HuH-7 (cell line): ENCODE measurements around the gene LARGE2.

ENCODE experiments used
- DNase-seq: peaks from one replicate; pipeline ENCODE4 v3.0.0; 2011; ENCODE audit warnings: low spot score

Gene LARGE2

GRCh38 chr11:45964911-45965389, 42.5 kb downstream of the LARGE2 start:
- DNase-seq, result peak; percentile 72

DNA sequence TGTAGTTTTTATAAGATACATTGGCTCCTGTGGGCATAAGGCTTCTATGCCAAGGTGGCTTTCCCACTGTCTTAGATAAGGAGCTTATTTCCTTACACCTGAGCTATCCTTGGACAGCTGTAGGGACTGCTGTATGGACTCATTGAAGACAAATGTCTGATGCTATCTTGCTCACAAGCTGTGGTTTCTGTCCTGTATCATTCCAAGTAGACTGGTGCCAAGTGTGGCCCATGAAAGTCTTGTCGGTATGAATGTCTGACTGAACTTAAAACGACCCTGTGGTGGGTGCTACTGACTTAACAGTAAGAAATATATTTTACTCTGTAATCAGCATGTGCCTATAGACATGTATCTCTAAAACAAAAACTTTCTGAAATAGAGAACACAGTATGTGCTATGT, 45.0 kb downstream of the LARGE2 start:
- DNase-seq, result no peak

DNA sequence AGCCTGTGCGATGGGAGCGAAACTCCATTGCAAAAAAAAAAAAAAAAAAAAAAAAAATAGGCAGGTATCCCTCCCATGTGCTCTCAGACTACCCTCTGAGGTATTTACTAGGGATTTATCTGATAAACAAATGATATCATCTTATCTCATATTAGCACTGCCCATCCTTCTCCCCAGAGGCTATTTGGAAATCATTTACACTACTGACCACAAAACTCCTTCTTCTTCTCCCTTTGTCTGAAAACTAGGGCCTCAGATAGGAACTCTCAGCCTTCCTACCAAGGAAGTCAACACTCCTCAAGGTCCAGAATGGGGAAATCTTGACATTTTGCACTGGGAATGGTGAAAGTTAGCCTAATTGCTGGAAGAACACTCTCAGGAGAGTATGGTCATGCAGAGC, 46.4 kb downstream of the LARGE2 start:
- no peak for DNase-seq

GRCh38 chr11:45973601-45974000, 51.1 kb downstream of the LARGE2 start:
- no peak for DNase-seq

GRCh38 chr11:45974806-45975205, 52.4 kb downstream of the LARGE2 start:
- no peak for DNase-seq
